ENCODE data around the gene CDCA5. TPM values are rescaled to one million over a fixed set of nuclear protein-coding genes. Genes with fewer than 3 reads are reported as not detected.

The CDCA5 gene
- total and polyA plus RNA-seq, 2 of the 4 experiments (the other 2 are of a cell fraction): 9.1 to 14.0 TPM

- Histone ChIP-seq H3K9me1 (ENCODE audit: insufficient read depth, low read length) (0 out of 2 replicates have a peak, but pooled peaks cover 4% of the 10 kb centered on the region), H2AK9ac (replicated peaks; ENCODE audit: low read depth, low read length, poor library complexity) (peak overlapping the region; percentile 82), H3K23ac (ENCODE audit: low read depth, low read length) (no peak overlapping the region), H2BK5ac (ENCODE audit: low read depth, low read length, poor library complexity, severe bottlenecking) (no peak overlapping the region), H2AFZ (replicated peaks; ENCODE audit: low read length, poor library complexity) (no peak overlapping the region), H2BK15ac (ENCODE audit: low read depth, low read length) (no peak overlapping the region), H3K56ac (ENCODE audit: extremely low read depth, insufficient read depth, low read length) (no peak overlapping the region), H3K27ac (ENCODE audit: insufficient read depth, low read length) (no peak overlapping the region), H4K20me1 (ENCODE audit: insufficient read depth, low read length) (peaks cover 14% of the 10 kb centered on the region; the same call in 1 of the 2 replicates), H3K4me2 (ENCODE audit: low read depth, low read length) (no peak overlapping the region), H2BK20ac (ENCODE audit: low read depth, low read length) (0 out of 2 replicates have a peak overlapping the region, but pooled peaks have one; percentile 20), H3K4ac (ENCODE audit: low read depth, low read length) (no peak overlapping the region), H4K5ac (ENCODE audit: low read depth, low read length) (no peak overlapping the region), H4K91ac (ENCODE audit: insufficient read depth, low read depth, low read length) (no peak overlapping the region), H3K9ac (ENCODE audit: low read depth, low read length) (no peak overlapping the region), H3K14ac (replicated peaks; ENCODE audit: low read depth, low read length) (no peak overlapping the region), H4K8ac (ENCODE audit: low read depth in 2 of 2, low read length in 2 of 2) (peak overlapping the region in 1 of 2 experiments; percentile 14; a peak in 1 of 4 replicates), H3K27me3 (ENCODE audit: control insufficient read depth, insufficient read depth, low read length) (no peaks in the 10 kb centered on the region), H2BK120ac (ENCODE audit: low read depth, low read length) (no peak overlapping the region), H3K4me3 (ENCODE audit: insufficient read depth, low read depth, low read length) (no peak overlapping the region), H3K4me1 (ENCODE audit: control insufficient read depth, insufficient read depth, low read length) (no peaks in the 10 kb centered on the region), H3K36me3 (ENCODE audit: control insufficient read depth, insufficient read depth, low read length) (peaks cover 68% of the 10 kb centered on the region), H3K9me3 (ENCODE audit: control insufficient read depth, insufficient read depth, low read length) (no peaks in the 10 kb centered on the region), H3K79me1 (ENCODE audit: low read depth in 1 of 2, low read length in 2 of 2) (peaks cover 20 to 59% of the 10 kb centered on the region in 2 experiments), H3K18ac (ENCODE audit: low read depth, low read length) (no peak overlapping the region), H2AK5ac (ENCODE audit: low read depth, low read length) (no peak overlapping the region)
- ChIA-PET CTCF (no interaction called here), POLR2A (ENCODE audit: unreplicated experiment) (interaction anchor here (0.5 kb wide), 1 partner anchor 12 kb away, joined by 3 read pairs; no protein-coding TSS in a partner anchor)
- TF ChIP-seq CHD1 (IDR thresholded peaks at IDR 0.05; ENCODE audit: low read depth, low read length) (no peak), MXI1 (IDR thresholded peaks at IDR 0.05; ENCODE audit: borderline replicate concordance, low read depth, low read length) (no peak), MAZ (IDR thresholded peaks at IDR 0.05; ENCODE audit: borderline replicate concordance, low read depth, low read length) (no peak), SMC3 (IDR thresholded peaks at IDR 0.05; ENCODE audit: low read depth, low read length) (no peak), MAFK (IDR thresholded peaks at IDR 0.05; ENCODE audit: low read depth, low read length) (no peak), FOS (IDR thresholded peaks at IDR 0.05; ENCODE audit: low read depth, low read length) (no peak), POLR2A (IDR thresholded peaks at IDR 0.05; ENCODE audit: low read depth, low read length) (no peak), BHLHE40 (IDR thresholded peaks at IDR 0.05; ENCODE audit: low read depth, low read length) (no peak), RCOR1 (IDR thresholded peaks at IDR 0.05; ENCODE audit: insufficient replicate concordance, low read length) (no peak), RAD21 (IDR thresholded peaks at IDR 0.05; ENCODE audit: low read length) (no peak), RFX5 (IDR thresholded peaks at IDR 0.05; ENCODE audit: low read depth, low read length) (no peak), USF2 (IDR thresholded peaks at IDR 0.05; ENCODE audit: low read depth, low read length) (no peak), CTCF (conservative IDR thresholded peaks at IDR 0.05; ENCODE audit: low read depth, low read length) (no peak), NFE2L2 (IDR thresholded peaks at IDR 0.05; ENCODE audit: low read depth, low read length) (no peak), ELK1 (IDR thresholded peaks at IDR 0.05; ENCODE audit: borderline replicate concordance, low read depth, low read length) (no peak)
- in situ Hi-C loops (cut with MboI; ENCODE audit: low sequenced_read_pairs): no loop called here
- dilution Hi-C loops (cut with HindIII; ENCODE audit: low sequenced_read_pairs, unreplicated experiment): no loop called here
- intact Hi-C loops (cut with micrococcal nuclease): no loop called here
- no CpG with 5 or more reads among the region's 6 CpGs for WGBS, 2 experiments (ENCODE audit: extremely low coverage in 2 of 2, insufficient read length in 1 of 2)
- ATAC-seq (ENCODE audit: low read depth): no peak
- DNase-seq: no peak
- no TSS peak for BruUV-seq (replicated peaks)
Measured at GRCh38 chr11:65126624-65127274, 42.9 kb upstream of the CDCA5 start.
